ENCODE measurements around the gene ATP8B3.
"Not testable (repeated sequence)": the region's sequence is repeated elsewhere in the genome, so short reads cannot be mapped to it uniquely, and the experiment has no call there.

Gene ATP8B3

GRCh38 chr19:1799695-1800342, 12.3 kb downstream of the ATP8B3 start:
- Histone ChIP-seq H3F3A (ENCODE audit: insufficient read depth) (no peaks in the 10 kb centered on the region), H3K4me2 (ENCODE audit: low read depth, low read length, poor library complexity, severe bottlenecking) (no peak overlapping the region), H3K27ac (ENCODE audit: low read depth, low read length) (no peak overlapping the region), H3K79me2 (ENCODE audit: insufficient read depth, low read length) (no peaks in the 10 kb centered on the region), H4K20me1 (ENCODE audit: low read depth, low read length) (no peaks in the 10 kb centered on the region), H3K36me3 (ENCODE audit: low read length) (no peaks in the 10 kb centered on the region), H3K27me3 (ENCODE audit: low read length) (no peaks in the 10 kb centered on the region), H3K4me3 (ENCODE audit: insufficient read depth, low read length, poor library complexity, severe bottlenecking) (no peak overlapping the region), H2AFZ (ENCODE audit: low read depth, low read length, severe bottlenecking) (no peak overlapping the region), H3K9me3 (ENCODE audit: insufficient read depth, low read length) (no peaks in the 10 kb centered on the region), H3K9ac (ENCODE audit: low read length) (no peak overlapping the region), H3K9me2 (replicated peaks; ENCODE audit: insufficient read depth, low read length) (no peaks in the 10 kb centered on the region)
- TF ChIP-seq CTCF (IDR thresholded peaks at IDR 0.05; ENCODE audit: insufficient read depth, low read length, poor library complexity, severe bottlenecking): no peak
- TF ChIP-seq EZH2phosphoT487 (conservative IDR thresholded peaks at IDR 0.05; ENCODE audit: low read length): no peak

GRCh38 chr19:1797313-1797712, 14.8 kb downstream of the ATP8B3 start:
- H4K20me1 ChIP-seq (ENCODE audit: low read depth, low read length); H3K36me3 ChIP-seq (ENCODE audit: low read length); H3K9me2 ChIP-seq (replicated peaks; ENCODE audit: insufficient read depth, low read length); H2AFZ ChIP-seq (ENCODE audit: low read depth, low read length, severe bottlenecking); H3K9ac ChIP-seq (ENCODE audit: low read length); H3K27me3 ChIP-seq (ENCODE audit: low read length); H3K9me3 ChIP-seq (ENCODE audit: insufficient read depth, low read length); H3F3A ChIP-seq (ENCODE audit: insufficient read depth); H3K4me2 ChIP-seq (ENCODE audit: low read depth, low read length, poor library complexity, severe bottlenecking); H3K27ac ChIP-seq (ENCODE audit: low read depth, low read length); H3K4me3 ChIP-seq (ENCODE audit: insufficient read depth, low read length, poor library complexity, severe bottlenecking); H3K79me2 ChIP-seq (ENCODE audit: insufficient read depth, low read length): not testable (repeated sequence)

GRCh38 chr19:1796395-1797142, 15.5 kb downstream of the ATP8B3 start:
- H3K4me2 ChIP-seq (ENCODE audit: low read depth, low read length, poor library complexity, severe bottlenecking): no peak overlapping the region
- H2AFZ ChIP-seq (ENCODE audit: low read depth, low read length, severe bottlenecking): no peak overlapping the region
- no peaks in the 10 kb centered on the region for H3K36me3 ChIP-seq (ENCODE audit: low read length)
- H3K9ac ChIP-seq (ENCODE audit: low read length): no peak overlapping the region
- H3F3A ChIP-seq (ENCODE audit: insufficient read depth): no peaks in the 10 kb centered on the region
- no peak overlapping the region for H3K27ac ChIP-seq (ENCODE audit: low read depth, low read length)
- no peaks in the 10 kb centered on the region for H3K9me2 ChIP-seq (replicated peaks; ENCODE audit: insufficient read depth, low read length)
- TF ChIP-seq EZH2phosphoT487 (conservative IDR thresholded peaks at IDR 0.05; ENCODE audit: low read length) (no peak), CTCF (IDR thresholded peaks at IDR 0.05; ENCODE audit: insufficient read depth, low read length, poor library complexity, severe bottlenecking) (no peak)
- no peaks in the 10 kb centered on the region for H4K20me1 ChIP-seq (ENCODE audit: low read depth, low read length)
- no peaks in the 10 kb centered on the region for H3K27me3 ChIP-seq (ENCODE audit: low read length)
- H3K79me2 ChIP-seq (ENCODE audit: insufficient read depth, low read length): no peaks in the 10 kb centered on the region
- H3K9me3 ChIP-seq (ENCODE audit: insufficient read depth, low read length): no peaks in the 10 kb centered on the region
- no peak overlapping the region for H3K4me3 ChIP-seq (ENCODE audit: insufficient read depth, low read length, poor library complexity, severe bottlenecking)

Measured in SU-DHL-6 (cell line).